ENCODE measurements around the gene SAMHD1.
"Not testable (repeated sequence)": the region's sequence is repeated elsewhere in the genome, so short reads cannot be mapped to it uniquely, and the experiment has no call there.

SAMHD1 gene

DNA sequence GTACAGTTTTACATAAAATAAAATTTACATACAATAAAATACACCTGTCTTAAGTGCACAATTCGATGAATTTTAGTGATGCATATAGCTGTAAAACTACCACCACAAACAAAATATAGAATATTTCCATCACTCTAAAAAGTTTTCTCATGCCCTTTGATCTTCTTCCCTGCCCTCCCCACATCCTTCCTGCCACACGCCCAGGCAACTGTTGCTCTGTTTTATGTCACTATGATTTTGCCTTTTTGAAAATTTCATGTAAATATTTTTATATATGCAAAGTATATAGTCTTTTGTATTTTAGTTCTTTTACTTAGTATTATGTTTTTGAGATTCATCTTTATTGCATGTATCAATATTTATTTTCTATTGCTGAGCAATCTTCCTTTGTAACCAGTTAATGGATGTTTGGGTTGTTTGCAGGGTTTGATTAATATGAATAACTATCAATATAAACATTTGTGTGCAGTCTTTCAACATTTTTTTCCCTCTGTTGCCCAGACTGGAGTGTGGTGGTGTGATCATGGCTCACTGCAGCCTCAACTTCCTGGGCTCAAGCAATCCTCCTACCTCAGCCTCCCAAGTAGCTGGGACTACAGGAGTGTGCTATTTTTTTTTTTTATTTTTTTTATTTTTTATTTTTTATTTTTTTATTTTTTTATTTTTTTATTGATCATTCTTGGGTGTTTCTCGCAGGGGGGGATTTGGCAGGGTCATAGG, 23.8 kb upstream of the SAMHD1 start:
- H3K27me3 ChIP-seq (ENCODE audit: control insufficient read depth in 5 of 5, insufficient read depth in 4 of 5, low read length in 5 of 5): no peaks in the 10 kb centered on the region
- H3K27ac ChIP-seq (ENCODE audit: low read depth, low read length): no peak overlapping the region
- H3K9me3 ChIP-seq (ENCODE audit: control insufficient read depth in 5 of 5, low read length in 5 of 5): no peaks in the 10 kb centered on the region
- no peak overlapping the region for H3K4me3 ChIP-seq (ENCODE audit: low read depth in 1 of 5, low read length in 5 of 5)
- H3K36me3 ChIP-seq (ENCODE audit: control insufficient read depth in 5 of 5, insufficient read depth in 5 of 5, low read length in 5 of 5): no peaks in the 10 kb centered on the region
- no peak overlapping the region for H3K9ac ChIP-seq (ENCODE audit: low read length in 5 of 5)
- no peaks in the 10 kb centered on the region for H3K4me1 ChIP-seq (ENCODE audit: control insufficient read depth in 5 of 5, insufficient read depth in 5 of 5, low read length in 5 of 5)

GRCh38 chr20:36974660-36975059, 23.2 kb upstream of the SAMHD1 start:
- Histone ChIP-seq H3K27me3 (ENCODE audit: control insufficient read depth in 5 of 5, insufficient read depth in 4 of 5, low read length in 5 of 5) (no peaks in the 10 kb centered on the region), H3K27ac (ENCODE audit: low read depth, low read length) (no peak overlapping the region), H3K4me3 (ENCODE audit: low read depth in 1 of 5, low read length in 5 of 5) (no peak overlapping the region), H3K4me1 (ENCODE audit: control insufficient read depth in 5 of 5, insufficient read depth in 5 of 5, low read length in 5 of 5) (peaks cover under 1 to 4% (median 2%) of the 10 kb centered on the region in 5 donors), H3K9ac (ENCODE audit: low read length in 5 of 5) (no peak overlapping the region), H3K36me3 (ENCODE audit: control insufficient read depth in 5 of 5, insufficient read depth in 5 of 5, low read length in 5 of 5) (no peaks in the 10 kb centered on the region), H3K9me3 (ENCODE audit: control insufficient read depth in 5 of 5, low read length in 5 of 5) (no peaks in the 10 kb centered on the region)

DNA sequence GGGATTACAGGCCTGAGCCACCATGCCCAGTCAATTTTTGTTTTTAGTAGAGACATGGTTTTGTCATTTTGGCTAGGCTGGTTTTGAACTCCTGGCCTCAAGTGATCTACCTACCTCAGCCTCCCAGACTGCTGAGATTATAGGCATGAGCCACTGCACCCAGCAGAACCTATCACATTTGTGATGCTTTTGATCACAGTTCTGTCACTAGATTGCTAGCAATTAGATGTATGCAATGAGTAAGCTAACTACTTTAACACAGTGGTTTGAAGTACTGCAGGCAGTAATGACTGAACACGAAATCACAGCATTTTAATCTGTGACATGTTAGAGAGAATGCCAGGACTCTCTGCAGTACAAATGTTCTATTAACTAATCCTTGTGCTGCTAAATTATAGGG, 19.6 kb upstream of the SAMHD1 start:
- H3K9ac ChIP-seq (ENCODE audit: low read length in 5 of 5): no peak overlapping the region
- H3K27ac ChIP-seq (ENCODE audit: low read depth, low read length): no peak overlapping the region
- no peaks in the 10 kb centered on the region for H3K36me3 ChIP-seq (ENCODE audit: control insufficient read depth in 5 of 5, insufficient read depth in 5 of 5, low read length in 5 of 5)
- no peak overlapping the region for H3K4me3 ChIP-seq (ENCODE audit: low read depth in 1 of 5, low read length in 5 of 5)
- H3K9me3 ChIP-seq (ENCODE audit: control insufficient read depth in 5 of 5, low read length in 5 of 5): no peaks in the 10 kb centered on the region
- no peaks in the 10 kb centered on the region for H3K27me3 ChIP-seq (ENCODE audit: control insufficient read depth in 5 of 5, insufficient read depth in 4 of 5, low read length in 5 of 5)
- H3K4me1 ChIP-seq (ENCODE audit: control insufficient read depth in 5 of 5, insufficient read depth in 5 of 5, low read length in 5 of 5): peaks cover 2 to 10% (median 8%) of the 10 kb centered on the region in 5 donors

DNA sequence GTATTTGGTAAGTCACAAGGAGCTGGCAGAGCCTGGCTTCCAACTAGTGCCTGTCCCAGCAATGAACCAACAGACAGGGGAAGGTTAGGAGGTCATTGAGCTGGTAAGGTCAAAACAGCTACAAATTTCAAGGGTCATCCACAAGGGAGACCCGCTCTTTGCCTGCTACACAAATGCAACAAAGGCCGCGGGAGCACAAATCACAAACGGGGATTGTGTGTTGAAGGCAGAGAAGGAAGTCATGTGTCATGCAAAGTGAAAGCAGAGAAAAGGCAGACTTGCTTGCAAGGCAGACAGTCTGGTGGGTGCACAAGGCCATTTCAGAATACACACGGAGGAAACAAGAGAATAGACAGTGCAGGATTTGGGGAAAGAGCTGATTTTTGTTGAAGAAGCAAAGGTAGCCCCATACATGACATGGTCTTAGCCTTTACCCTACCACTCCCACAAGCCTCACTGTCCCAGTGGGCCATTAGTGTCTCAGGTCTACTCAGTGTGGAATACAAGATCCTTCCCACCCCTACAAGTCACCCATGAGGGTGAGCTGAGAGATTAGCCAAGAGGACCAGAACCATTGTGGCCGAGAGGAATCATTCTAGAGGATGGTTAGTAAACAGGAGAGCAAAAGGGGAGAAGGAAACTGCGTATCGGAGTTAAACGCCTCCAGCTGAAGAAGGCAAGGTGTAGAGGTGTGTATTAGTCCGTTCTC, 18.1 kb upstream of the SAMHD1 start:
- H3K4me1 ChIP-seq (ENCODE audit: control insufficient read depth in 5 of 5, insufficient read depth in 5 of 5, low read length in 5 of 5): peaks cover 2 to 10% (median 8%) of the 10 kb centered on the region in 5 donors
- no peak overlapping the region for H3K9ac ChIP-seq (ENCODE audit: low read length in 5 of 5)
- H3K4me3 ChIP-seq (ENCODE audit: low read depth in 1 of 5, low read length in 5 of 5): no peak overlapping the region
- no peaks in the 10 kb centered on the region for H3K9me3 ChIP-seq (ENCODE audit: control insufficient read depth in 5 of 5, low read length in 5 of 5)
- no peaks in the 10 kb centered on the region for H3K27me3 ChIP-seq (ENCODE audit: control insufficient read depth in 5 of 5, insufficient read depth in 4 of 5, low read length in 5 of 5)
- H3K27ac ChIP-seq (ENCODE audit: low read depth, low read length): no peak overlapping the region
- no peaks in the 10 kb centered on the region for H3K36me3 ChIP-seq (ENCODE audit: control insufficient read depth in 5 of 5, insufficient read depth in 5 of 5, low read length in 5 of 5)

DNA sequence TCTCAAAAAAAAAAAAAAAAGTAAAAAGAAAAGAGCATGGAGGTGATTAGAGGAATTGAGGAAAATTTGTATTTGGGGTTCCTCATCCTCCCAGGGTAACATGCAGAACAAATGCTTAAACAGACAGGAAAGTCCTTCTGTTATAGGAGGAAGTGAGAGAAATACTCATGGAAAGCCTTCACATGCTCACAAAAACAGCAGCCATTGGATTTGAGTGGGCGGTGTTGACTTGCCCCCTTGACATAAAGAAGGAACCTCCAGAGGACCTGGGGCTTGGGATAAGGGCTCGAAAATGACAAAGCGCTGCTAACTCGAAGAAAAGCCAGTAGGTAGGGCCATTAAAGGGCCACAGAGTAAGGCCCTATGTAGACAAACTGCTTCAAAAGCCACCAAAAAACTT, 17.5 kb upstream of the SAMHD1 start:
- Histone ChIP-seq H3K27ac (ENCODE audit: low read depth, low read length) (no peak overlapping the region), H3K4me1 (ENCODE audit: control insufficient read depth in 5 of 5, insufficient read depth in 5 of 5, low read length in 5 of 5) (peaks cover 2 to 10% (median 8%) of the 10 kb centered on the region in 5 donors)

DNA sequence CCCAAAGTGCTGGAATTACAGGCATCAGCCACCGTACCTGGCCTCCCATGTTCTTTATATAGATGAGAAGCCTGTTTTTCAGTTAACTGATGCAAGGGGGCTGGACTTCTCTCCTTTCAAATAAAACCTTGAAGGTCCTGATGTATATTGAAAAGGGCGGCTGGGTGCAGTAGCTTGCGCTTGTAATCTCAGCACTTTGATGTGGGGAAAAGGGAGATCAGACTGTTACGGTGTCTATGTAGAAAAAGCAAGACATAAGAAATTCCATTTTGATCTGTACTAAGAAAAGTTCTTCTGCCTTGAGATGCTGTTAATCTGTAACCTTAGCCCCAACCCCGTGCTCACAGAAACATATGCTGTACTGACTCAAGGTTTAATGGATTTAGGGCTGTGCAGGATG, 16.1 kb upstream of the SAMHD1 start:
- H3K27ac ChIP-seq (ENCODE audit: low read depth, low read length): no peak overlapping the region

More for the DNA sequence above, 17.5 kb upstream of the SAMHD1 start:
- H3K9ac ChIP-seq (ENCODE audit: low read length in 5 of 5): no peak overlapping the region
- H3K4me3 ChIP-seq (ENCODE audit: low read depth in 1 of 5, low read length in 5 of 5): no peak overlapping the region
- H3K36me3 ChIP-seq (ENCODE audit: control insufficient read depth in 5 of 5, insufficient read depth in 5 of 5, low read length in 5 of 5): no peaks in the 10 kb centered on the region
- H3K9me3 ChIP-seq (ENCODE audit: control insufficient read depth in 5 of 5, low read length in 5 of 5): no peaks in the 10 kb centered on the region
- H3K27me3 ChIP-seq (ENCODE audit: control insufficient read depth in 5 of 5, insufficient read depth in 4 of 5, low read length in 5 of 5): no peaks in the 10 kb centered on the region

DNA sequence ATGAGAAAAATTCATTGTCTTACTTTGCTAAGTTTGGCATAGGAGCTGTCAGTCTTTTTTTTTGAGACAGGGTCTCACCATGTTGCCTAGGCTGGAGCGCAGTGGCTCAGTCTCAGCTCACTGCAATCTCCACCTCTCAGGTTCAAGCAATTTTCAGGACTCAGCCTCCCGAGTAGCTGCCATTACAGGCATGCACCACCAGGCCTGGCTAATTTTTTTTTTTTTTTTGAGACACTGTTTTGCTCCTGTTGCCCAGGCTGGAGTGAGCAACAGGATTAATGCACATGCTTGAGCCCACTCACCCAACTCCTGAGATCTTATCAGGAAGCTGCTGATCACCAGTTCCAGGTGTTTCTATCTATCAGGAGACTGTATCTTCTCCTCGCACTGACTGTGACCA, 15.5 kb upstream of the SAMHD1 start:
- H3K36me3 ChIP-seq (ENCODE audit: control insufficient read depth in 5 of 5, insufficient read depth in 5 of 5, low read length in 5 of 5); H3K4me1 ChIP-seq (ENCODE audit: control insufficient read depth in 5 of 5, insufficient read depth in 5 of 5, low read length in 5 of 5); H3K9me3 ChIP-seq (ENCODE audit: control insufficient read depth in 5 of 5, low read length in 5 of 5); H3K4me3 ChIP-seq (ENCODE audit: low read depth in 1 of 5, low read length in 5 of 5); H3K27ac ChIP-seq (ENCODE audit: low read depth, low read length); H3K27me3 ChIP-seq (ENCODE audit: control insufficient read depth in 5 of 5, insufficient read depth in 4 of 5, low read length in 5 of 5); H3K9ac ChIP-seq (ENCODE audit: low read length in 5 of 5): not testable (repeated sequence)

More for the DNA sequence above, 16.1 kb upstream of the SAMHD1 start:
- Histone ChIP-seq H3K27me3 (ENCODE audit: control insufficient read depth in 5 of 5, insufficient read depth in 4 of 5, low read length in 5 of 5) (no peaks in the 10 kb centered on the region), H3K36me3 (ENCODE audit: control insufficient read depth in 5 of 5, insufficient read depth in 5 of 5, low read length in 5 of 5) (no peaks in the 10 kb centered on the region), H3K4me1 (ENCODE audit: control insufficient read depth in 5 of 5, insufficient read depth in 5 of 5, low read length in 5 of 5) (peaks cover 2 to 10% (median 8%) of the 10 kb centered on the region in 5 donors), H3K9me3 (ENCODE audit: control insufficient read depth in 5 of 5, low read length in 5 of 5) (peaks cover 0 to 2% (median 0%) of the 10 kb centered on the region in 5 donors), H3K4me3 (ENCODE audit: low read depth in 1 of 5, low read length in 5 of 5) (no peak overlapping the region), H3K9ac (ENCODE audit: low read length in 5 of 5) (no peak overlapping the region)

GRCh38 chr20:36962354-36962941, 10.9 kb upstream of the SAMHD1 start:
- not testable (repeated sequence) for H3K4me1 ChIP-seq (ENCODE audit: control insufficient read depth in 5 of 5, insufficient read depth in 5 of 5, low read length in 5 of 5); H3K4me3 ChIP-seq (ENCODE audit: low read depth in 1 of 5, low read length in 5 of 5); H3K9ac ChIP-seq (ENCODE audit: low read length in 5 of 5); H3K27me3 ChIP-seq (ENCODE audit: control insufficient read depth in 5 of 5, insufficient read depth in 4 of 5, low read length in 5 of 5); H3K27ac ChIP-seq (ENCODE audit: low read depth, low read length); H3K9me3 ChIP-seq (ENCODE audit: control insufficient read depth in 5 of 5, low read length in 5 of 5); H3K36me3 ChIP-seq (ENCODE audit: control insufficient read depth in 5 of 5, insufficient read depth in 5 of 5, low read length in 5 of 5)

DNA sequence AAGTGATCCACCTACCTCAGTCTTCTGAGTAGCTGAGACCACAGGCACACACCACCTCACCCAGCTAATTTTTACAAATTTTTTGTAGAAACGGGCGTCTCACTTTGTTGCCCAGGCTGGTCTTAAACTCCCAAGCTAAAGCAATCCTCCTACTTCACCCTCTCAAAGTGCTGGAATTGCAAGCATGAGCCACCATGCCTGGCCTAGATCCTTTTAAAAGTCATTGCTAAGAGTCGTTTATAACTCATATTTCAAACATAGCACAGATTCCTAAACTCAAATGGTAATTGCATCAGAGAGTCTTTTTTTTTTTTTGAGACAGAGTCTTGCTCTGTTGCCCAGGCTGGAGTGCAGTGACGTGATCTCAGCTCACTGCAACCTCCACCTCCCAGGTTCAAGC, 7.7 kb upstream of the SAMHD1 start:
- Histone ChIP-seq H3K27ac (ENCODE audit: low read depth, low read length) (no peak overlapping the region), H3K4me3 (ENCODE audit: low read depth in 1 of 5, low read length in 5 of 5) (no peak overlapping the region), H3K4me1 (ENCODE audit: control insufficient read depth in 5 of 5, insufficient read depth in 5 of 5, low read length in 5 of 5) (peaks cover 2 to 13% (median 9%) of the 10 kb centered on the region in 5 donors), H3K9ac (ENCODE audit: low read length in 5 of 5) (no peak overlapping the region), H3K27me3 (ENCODE audit: control insufficient read depth in 5 of 5, insufficient read depth in 4 of 5, low read length in 5 of 5) (no peaks in the 10 kb centered on the region), H3K36me3 (ENCODE audit: control insufficient read depth in 5 of 5, insufficient read depth in 5 of 5, low read length in 5 of 5) (no peaks in the 10 kb centered on the region), H3K9me3 (ENCODE audit: control insufficient read depth in 5 of 5, low read length in 5 of 5) (peaks cover 0 to 5% (median 2%) of the 10 kb centered on the region in 5 donors)
